ENCODE results near the gene TSPAN9. TPM values are rescaled to one million over a fixed set of nuclear protein-coding genes. Genes with fewer than 3 reads are reported as not detected.

The TSPAN9 gene
- total RNA-seq, 1 donor from 2014 or later, result 0.48 TPM

DNA sequence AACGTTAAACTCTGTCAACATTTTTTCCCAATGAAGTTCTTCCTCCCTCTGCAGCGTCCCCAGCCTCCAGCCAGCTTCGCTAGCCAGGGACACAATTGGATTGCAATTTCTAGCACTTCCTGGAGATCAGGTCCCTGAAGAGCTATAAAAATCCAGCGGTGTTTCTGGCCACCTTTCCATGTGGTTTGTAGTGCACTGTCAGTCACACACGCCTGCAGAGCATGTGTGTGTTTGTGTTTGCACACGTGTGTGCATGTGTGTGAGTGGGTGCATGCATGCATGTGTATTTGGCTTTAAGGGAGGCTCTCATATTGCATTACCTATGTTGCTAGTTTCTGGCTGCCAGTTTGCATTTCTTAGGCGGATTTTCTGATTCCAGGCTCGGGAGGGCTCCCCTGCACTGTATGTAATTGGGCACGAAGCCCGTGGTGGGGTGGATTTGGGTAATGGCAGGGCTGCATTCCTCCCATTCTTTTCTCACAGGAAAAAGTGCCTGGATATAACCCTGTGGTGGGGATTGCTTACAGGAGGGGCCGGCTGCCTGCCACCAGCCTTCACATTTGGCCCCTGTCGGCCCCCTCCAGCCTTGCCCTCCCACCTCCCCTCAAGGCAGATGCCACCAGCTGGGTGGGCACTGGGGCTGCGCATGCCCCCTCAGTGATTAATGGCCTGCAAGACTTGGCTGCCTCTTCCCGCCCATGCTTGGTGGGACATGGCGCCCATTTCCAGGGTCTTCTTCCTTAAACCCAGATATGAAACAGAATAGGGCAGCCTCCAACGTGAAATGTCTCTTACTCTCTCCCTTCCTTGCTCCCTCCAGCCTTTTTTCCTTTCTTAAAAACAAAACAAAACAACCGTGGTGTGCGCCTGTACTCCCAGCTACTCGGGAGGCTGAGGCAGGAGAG lies 74.0 kb downstream of the TSPAN9 start:
- H3K4me3 Mint-ChIP-seq (ENCODE audit: low read depth), result no peak overlapping the region
- DNase-seq (ENCODE audit: low spot score), result no peak
- no peaks in the 10 kb centered on the region for H3K36me3 Mint-ChIP-seq (ENCODE audit: low read depth)
- no peaks in the 10 kb centered on the region for H3K9me3 Mint-ChIP-seq
- intact Hi-C loops (cut with micrococcal nuclease), result no loop called here
- peaks cover 16% of the 10 kb centered on the region for H3K27me3 Mint-ChIP-seq (ENCODE audit: low read depth)
- H3K27ac Mint-ChIP-seq, result no peak overlapping the region
- no peaks in the 10 kb centered on the region for H3K4me1 Mint-ChIP-seq (ENCODE audit: low read depth)

DNA sequence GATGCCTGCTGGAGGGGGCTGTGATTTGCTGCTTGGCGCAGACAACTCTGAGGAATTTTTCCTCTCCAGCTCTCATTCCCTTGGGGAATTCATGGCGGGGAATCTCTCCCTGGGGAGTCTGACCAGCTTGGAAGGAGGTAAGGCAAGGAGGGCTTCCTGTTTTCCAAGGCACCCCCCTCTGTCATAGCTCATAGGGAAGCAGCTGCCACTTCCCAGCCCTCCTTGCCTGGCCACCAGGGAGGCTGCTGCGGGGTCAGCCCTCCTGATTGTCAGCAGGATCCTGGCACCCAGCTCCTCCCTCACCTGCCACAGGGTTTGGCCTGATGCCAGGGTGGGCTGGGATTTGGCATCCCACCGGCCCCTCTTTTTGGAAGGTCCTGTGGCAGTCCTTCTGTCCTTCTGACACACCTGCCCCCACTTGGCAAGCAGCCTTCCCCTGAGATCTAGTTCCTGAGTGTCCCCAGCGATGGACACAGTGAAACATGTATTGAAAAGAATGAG lies 74.9 kb downstream of the TSPAN9 start:
- H3K36me3 Mint-ChIP-seq (ENCODE audit: low read depth), result no peaks in the 10 kb centered on the region
- intact Hi-C loops (cut with micrococcal nuclease), result no loop called here
- DNase-seq (ENCODE audit: low spot score), result no peak

DNA sequence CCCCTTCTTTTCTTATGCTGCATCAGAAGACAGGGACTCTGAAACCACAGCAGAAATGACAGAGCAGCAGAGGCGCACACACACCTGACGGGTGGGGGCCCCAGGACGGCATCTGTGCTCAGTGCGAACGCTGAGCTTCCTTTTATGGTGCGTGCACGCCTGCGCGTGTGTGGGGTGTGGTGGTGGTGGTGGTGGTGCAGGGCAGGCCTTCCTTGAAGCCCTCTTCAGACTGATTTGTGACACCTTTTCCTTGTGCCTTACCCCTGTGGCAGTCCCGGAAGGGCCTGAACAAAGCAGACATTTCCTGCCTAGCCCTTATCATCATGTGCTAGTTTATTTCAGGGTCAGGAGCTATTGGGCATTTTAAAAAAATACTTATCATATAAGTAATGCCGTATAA lies 75.7 kb downstream of the TSPAN9 start:
- Mint-ChIP-seq H3K9me3 (no peaks in the 10 kb centered on the region), H3K27me3 (ENCODE audit: low read depth) (peaks cover 16% of the 10 kb centered on the region), H3K36me3 (ENCODE audit: low read depth) (no peaks in the 10 kb centered on the region), H3K27ac (no peak overlapping the region), H3K4me1 (ENCODE audit: low read depth) (no peaks in the 10 kb centered on the region), H3K4me3 (ENCODE audit: low read depth) (no peak overlapping the region)
- no peak for DNase-seq (ENCODE audit: low spot score)
- intact Hi-C loops (cut with micrococcal nuclease), result no loop called here

More for the DNA sequence above, 74.9 kb downstream of the TSPAN9 start:
- Mint-ChIP-seq H3K9me3 (no peaks in the 10 kb centered on the region), H3K4me1 (ENCODE audit: low read depth) (no peaks in the 10 kb centered on the region), H3K4me3 (ENCODE audit: low read depth) (no peak overlapping the region), H3K27ac (no peak overlapping the region), H3K27me3 (ENCODE audit: low read depth) (peaks cover 16% of the 10 kb centered on the region)

DNA sequence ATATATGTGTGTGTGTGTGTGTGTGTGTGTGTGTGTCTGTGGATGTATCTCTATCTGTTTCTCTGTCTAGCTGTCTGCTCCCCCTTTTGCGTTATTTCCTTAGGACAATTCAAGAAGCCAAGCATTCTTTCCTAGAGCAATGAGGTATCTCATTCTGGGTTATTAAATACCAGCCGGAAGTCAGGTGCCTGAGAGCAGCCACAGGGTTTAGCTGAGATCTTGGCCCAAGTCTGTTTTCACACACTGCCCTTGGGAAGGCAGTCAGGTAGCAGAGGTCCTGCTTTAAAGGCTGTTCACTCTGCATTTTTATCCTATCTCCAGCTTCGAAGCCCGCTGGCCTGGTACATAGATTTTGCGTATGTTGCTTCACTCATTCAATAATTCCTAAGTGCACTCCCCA lies 76.8 kb downstream of the TSPAN9 start:
- H3K27me3 Mint-ChIP-seq (ENCODE audit: low read depth), result peaks cover 16% of the 10 kb centered on the region
- H3K36me3 Mint-ChIP-seq (ENCODE audit: low read depth), result no peaks in the 10 kb centered on the region
- H3K27ac Mint-ChIP-seq, result no peak overlapping the region
- H3K9me3 Mint-ChIP-seq, result no peaks in the 10 kb centered on the region
- H3K4me1 Mint-ChIP-seq (ENCODE audit: low read depth), result no peaks in the 10 kb centered on the region
- H3K4me3 Mint-ChIP-seq (ENCODE audit: low read depth), result no peak overlapping the region
- intact Hi-C loops (cut with micrococcal nuclease), result no loop called here
- no peak for DNase-seq (ENCODE audit: low spot score)

DNA sequence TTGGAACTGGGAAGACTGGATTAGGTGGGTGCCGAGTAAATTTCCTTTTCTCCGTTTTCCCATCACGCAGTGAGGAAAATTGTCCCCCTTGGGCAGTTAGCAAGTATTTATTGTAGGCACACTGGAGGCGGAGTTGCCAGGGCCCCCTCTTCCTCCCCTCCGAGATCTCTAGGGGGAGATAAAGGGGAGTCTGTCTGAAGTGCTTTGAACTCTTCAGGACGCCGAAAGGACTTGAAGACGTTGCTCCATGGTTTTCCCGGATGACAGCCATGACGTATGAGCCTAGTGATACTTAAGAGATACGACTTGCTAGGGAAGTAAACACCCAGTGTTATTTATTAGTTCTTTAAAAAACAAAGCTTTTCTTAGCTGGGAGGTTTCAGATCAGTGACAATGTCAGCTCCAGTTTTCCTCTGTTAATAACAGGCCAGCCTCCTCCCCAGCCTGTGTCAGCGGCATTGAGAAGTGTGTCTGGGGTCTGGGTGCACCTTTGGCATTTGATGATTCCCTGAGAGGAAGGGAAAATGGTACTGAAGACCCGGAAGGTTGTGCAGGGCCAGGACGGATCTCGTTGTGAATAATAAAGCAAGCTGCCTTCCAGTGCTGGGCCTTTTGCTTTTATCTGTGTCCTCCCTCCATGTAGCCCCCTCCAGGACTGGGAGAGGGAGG lies 78.7 kb downstream of the TSPAN9 start:
- no peak for DNase-seq (ENCODE audit: low spot score)
- Mint-ChIP-seq H3K4me3 (ENCODE audit: low read depth) (no peak overlapping the region), H3K9me3 (no peaks in the 10 kb centered on the region), H3K27ac (no peak overlapping the region), H3K36me3 (ENCODE audit: low read depth) (no peaks in the 10 kb centered on the region), H3K4me1 (ENCODE audit: low read depth) (no peaks in the 10 kb centered on the region), H3K27me3 (ENCODE audit: low read depth) (peaks cover 13% of the 10 kb centered on the region)
- intact Hi-C loops (cut with micrococcal nuclease), result no loop called here

DNA sequence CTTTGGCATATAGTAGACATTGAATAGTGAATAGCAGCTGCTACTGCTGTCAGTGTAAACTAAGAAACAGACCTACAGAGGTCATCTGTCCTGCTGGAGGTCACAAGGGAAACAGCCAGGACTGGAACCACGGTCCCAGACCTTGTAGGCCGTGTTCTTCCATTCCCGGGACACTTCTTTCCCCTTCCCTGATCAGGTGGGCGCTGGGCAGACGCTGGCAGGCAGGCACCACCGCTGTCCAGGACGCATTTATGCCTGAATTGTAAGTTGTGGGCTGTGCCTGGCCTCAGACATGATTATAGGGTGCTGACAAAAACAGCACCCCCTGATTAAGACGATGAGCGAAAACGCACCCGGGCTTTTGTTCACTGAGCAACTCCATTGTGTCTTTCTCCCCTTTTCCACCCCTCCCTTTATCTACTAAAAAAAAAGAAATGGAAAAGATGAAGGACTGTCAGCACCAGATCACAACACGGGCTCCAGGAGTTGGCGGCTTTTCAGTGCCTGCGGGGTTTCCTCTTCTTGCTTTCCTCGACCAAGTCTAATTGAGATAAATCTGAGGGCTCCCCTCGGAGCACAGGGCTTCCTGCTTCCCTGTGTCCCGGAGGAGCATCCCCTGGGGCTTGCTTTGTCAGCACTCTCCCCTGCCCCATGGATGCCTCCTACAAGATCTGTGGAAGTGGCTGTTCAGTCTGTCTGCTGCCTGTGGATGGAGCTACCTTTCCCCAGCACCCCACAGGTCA lies 80.6 kb downstream of the TSPAN9 start:
- Mint-ChIP-seq H3K36me3 (ENCODE audit: low read depth) (no peaks in the 10 kb centered on the region), H3K27ac (no peak overlapping the region), H3K27me3 (ENCODE audit: low read depth) (peaks cover 12% of the 10 kb centered on the region), H3K4me1 (ENCODE audit: low read depth) (no peaks in the 10 kb centered on the region), H3K4me3 (ENCODE audit: low read depth) (no peak overlapping the region), H3K9me3 (no peaks in the 10 kb centered on the region)
- intact Hi-C loops (cut with micrococcal nuclease), result no loop called here
- DNase-seq (ENCODE audit: low spot score), result no peak

DNA sequence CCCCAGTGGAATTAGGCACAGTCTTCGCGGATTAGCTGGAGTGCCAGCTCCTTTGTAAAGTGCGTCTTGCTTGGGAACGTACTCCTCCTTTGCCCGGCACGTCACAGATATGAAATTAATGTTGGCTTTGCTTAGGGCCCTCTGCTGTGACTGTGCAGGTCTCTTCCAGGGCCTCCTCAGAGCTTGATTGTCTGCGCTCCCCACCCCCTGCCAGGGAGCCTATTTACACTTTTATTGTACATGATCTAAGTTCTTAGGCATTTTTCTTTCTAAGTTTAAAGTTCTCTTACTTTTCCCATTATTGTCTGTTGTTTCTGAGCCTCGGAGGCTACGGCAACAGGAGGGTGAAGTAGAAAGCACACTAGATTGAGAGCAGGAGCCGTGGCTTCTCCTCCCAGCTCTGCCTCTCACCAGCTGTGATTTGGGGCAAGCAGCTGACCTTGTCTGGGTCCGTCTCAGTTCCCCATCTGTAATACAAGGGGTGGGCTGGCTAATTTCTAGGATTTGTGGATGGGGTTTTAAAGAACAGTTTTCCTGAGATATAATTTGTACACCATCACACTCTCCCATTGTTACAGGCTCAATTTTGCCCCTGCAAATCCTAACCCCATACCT lies 81.8 kb downstream of the TSPAN9 start:
- intact Hi-C loops (cut with micrococcal nuclease), result no loop called here
- no peak for DNase-seq (ENCODE audit: low spot score)
- Mint-ChIP-seq H3K4me3 (ENCODE audit: low read depth) (no peak overlapping the region), H3K36me3 (ENCODE audit: low read depth) (no peaks in the 10 kb centered on the region), H3K4me1 (ENCODE audit: low read depth) (no peaks in the 10 kb centered on the region), H3K27me3 (ENCODE audit: low read depth) (peaks cover 11% of the 10 kb centered on the region), H3K27ac (no peak overlapping the region), H3K9me3 (no peaks in the 10 kb centered on the region)

DNA sequence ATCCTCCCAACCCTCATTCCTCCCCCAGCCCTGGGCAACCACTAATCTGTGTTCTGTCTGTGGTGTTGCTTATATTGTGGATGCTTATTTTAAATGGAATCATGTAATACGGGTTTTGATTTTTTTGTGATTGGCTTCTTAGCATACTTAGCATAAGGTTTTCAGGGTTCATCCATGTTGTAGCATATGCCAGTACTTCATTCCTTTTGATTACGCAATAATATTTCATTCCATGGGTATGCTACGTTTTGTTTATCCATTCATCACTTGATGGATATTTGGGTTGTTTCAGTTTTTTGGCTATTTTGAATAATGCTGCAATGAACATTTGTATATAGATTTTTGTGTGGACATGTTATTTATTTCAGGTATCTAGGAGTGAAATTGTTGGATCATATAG lies 82.9 kb downstream of the TSPAN9 start:
- H3K9me3 Mint-ChIP-seq, result no peaks in the 10 kb centered on the region
- peaks cover 3% of the 10 kb centered on the region for H3K27me3 Mint-ChIP-seq (ENCODE audit: low read depth)
- no peak overlapping the region for H3K4me3 Mint-ChIP-seq (ENCODE audit: low read depth)
- H3K36me3 Mint-ChIP-seq (ENCODE audit: low read depth), result no peaks in the 10 kb centered on the region
- no peak overlapping the region for H3K27ac Mint-ChIP-seq
- no peaks in the 10 kb centered on the region for H3K4me1 Mint-ChIP-seq (ENCODE audit: low read depth)
- no peak for DNase-seq (ENCODE audit: low spot score)
- intact Hi-C loops (cut with micrococcal nuclease), result no loop called here

DNA sequence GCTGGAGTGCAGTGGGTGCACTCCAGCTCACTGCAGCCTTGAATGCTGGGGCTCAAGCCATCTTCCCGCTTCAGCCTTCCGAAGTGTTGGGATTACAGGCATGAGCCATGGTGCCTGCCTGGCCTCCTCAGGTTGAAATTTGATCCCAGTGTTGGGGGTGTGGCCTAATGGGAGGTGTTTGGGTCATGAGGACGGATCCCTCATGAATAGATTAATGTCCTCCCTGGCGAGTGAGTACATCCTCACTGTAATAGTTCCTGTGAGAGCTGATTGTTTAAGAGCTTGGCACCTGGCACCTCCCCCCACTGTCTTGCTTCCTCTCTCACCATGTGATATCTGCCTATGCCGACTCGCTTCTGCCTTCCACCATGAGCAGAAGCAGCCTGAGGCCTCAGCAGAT lies 84.7 kb downstream of the TSPAN9 start:
- no peaks in the 10 kb centered on the region for H3K9me3 Mint-ChIP-seq
- no peak for DNase-seq (ENCODE audit: low spot score)
- no peak overlapping the region for H3K4me3 Mint-ChIP-seq (ENCODE audit: low read depth)
- H3K36me3 Mint-ChIP-seq (ENCODE audit: low read depth), result no peaks in the 10 kb centered on the region
- intact Hi-C loops (cut with micrococcal nuclease), result no loop called here
- no peaks in the 10 kb centered on the region for H3K4me1 Mint-ChIP-seq (ENCODE audit: low read depth)
- peaks cover 3% of the 10 kb centered on the region for H3K27me3 Mint-ChIP-seq (ENCODE audit: low read depth)
- no peak overlapping the region for H3K27ac Mint-ChIP-seq

DNA sequence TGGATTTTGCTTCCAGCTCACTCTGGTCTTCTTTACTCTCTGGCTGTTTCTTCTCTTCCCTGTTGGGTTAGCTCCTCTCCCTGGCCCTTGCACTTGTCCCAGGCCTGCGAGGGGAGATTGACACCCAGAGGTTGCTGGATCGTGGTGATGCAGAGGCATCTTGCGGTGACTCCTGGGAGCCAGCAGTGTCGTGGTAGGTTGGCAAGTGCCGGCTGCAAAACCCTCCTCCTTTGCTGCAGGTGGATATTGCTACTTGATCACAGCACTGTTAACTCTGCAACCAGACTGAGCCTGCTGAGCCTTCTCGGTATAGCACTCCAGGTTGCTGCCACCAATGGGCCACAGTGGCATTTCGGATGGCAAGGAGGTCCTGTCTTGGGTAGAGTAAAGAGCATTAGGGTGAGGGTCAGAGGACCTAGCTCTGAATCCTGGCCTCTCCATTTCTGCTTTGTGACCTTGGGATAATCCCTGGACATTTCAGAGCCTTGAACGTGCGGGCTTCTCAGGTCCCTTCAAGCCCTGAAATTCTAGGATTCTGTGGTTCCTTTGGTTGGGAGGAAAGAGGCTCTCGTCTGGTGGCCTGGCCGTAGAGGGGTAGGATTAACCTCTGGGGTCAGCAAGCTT lies 87.4 kb downstream of the TSPAN9 start:
- Mint-ChIP-seq H3K27ac (no peak overlapping the region), H3K27me3 (ENCODE audit: low read depth) (peaks cover 4% of the 10 kb centered on the region), H3K9me3 (no peaks in the 10 kb centered on the region), H3K4me3 (ENCODE audit: low read depth) (no peak overlapping the region), H3K36me3 (ENCODE audit: low read depth) (no peaks in the 10 kb centered on the region), H3K4me1 (ENCODE audit: low read depth) (peaks cover 11% of the 10 kb centered on the region)
- no peak for DNase-seq (ENCODE audit: low spot score)
- intact Hi-C loops (cut with micrococcal nuclease), result no loop called here

DNA sequence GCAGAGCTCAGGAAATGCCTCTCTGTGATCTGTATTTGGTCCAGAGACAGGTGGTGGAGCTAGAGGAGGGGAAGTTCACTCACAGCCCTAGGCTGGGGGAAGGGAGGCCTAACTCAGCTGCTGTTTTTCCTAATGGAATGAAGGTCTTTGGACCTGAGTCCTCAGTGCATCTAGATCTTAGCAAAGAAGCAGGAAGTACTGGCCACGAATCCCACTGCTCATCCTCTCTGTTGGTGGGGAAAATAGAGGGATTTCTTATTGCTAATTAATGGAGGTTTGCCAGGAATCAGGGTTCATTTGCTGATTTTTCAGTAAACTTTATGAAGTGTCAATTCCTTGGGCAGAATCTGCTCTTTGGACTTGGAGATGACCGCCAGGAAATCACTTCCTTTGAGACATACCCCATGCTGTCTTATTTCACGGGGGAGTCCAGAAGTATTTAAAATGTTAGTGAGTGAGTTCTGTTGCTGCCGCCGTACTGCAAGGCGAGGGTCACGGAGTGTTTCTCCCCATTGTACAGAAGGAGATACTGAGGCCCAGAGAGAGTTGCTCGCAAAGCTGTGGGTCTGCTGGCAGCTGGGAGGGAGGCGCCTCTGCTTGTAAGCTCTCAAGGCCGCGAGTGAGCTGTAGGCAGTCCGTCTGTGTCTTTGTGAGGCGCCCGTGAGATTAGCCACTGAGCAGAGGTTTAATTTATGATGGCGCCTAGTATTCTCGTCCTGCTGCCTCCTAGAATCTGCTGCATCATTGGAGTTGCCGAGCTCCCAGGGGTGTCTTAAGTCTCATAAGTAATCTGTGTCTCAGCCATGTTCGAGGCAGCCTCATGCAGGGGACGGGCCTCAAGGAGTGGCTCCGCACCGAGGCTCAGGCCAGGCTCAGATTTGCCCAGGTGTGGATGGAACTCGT lies 88.2 kb downstream of the TSPAN9 start:
- no peak for DNase-seq (ENCODE audit: low spot score)
- H3K9me3 Mint-ChIP-seq, result no peaks in the 10 kb centered on the region
- intact Hi-C loops (cut with micrococcal nuclease), result no loop called here
- no peak overlapping the region for H3K4me3 Mint-ChIP-seq (ENCODE audit: low read depth)
- peaks cover 14% of the 10 kb centered on the region for H3K4me1 Mint-ChIP-seq (ENCODE audit: low read depth)
- H3K36me3 Mint-ChIP-seq (ENCODE audit: low read depth), result no peaks in the 10 kb centered on the region
- no peak overlapping the region for H3K27ac Mint-ChIP-seq
- peaks cover 4% of the 10 kb centered on the region for H3K27me3 Mint-ChIP-seq (ENCODE audit: low read depth)
